GM13976 (cell line): Measurements from ENCODE around the gene IMMP2L.

Experiments
- DNase-seq: peaks from one replicate; pipeline ENCODE4 v3.0.0; 2012; ENCODE audit warnings: low spot score
- in situ Hi-C: fragments of 300-500 bp; cut with MboI; formaldehyde crosslinking; loops from one replicate; pipeline ENCODE4 v1.12.0; 2022; ENCODE audit warnings: low sequenced_read_pairs, mixed read lengths, inconsistent platforms; ENCODE audit not compliant: unreplicated experiment
- TF ChIP-seq, protein P1 (sequence below): IDR thresholded peaks from 2 replicates; pipeline ENCODE4 v1.5.1; 2012; ENCODE audit warnings: borderline replicate concordance, mild to moderate bottlenecking; ENCODE audit not compliant: insufficient read depth; ENCODE audit errors: extremely low read depth, missing control alignments, control extremely low read depth

The IMMP2L gene

DNA sequence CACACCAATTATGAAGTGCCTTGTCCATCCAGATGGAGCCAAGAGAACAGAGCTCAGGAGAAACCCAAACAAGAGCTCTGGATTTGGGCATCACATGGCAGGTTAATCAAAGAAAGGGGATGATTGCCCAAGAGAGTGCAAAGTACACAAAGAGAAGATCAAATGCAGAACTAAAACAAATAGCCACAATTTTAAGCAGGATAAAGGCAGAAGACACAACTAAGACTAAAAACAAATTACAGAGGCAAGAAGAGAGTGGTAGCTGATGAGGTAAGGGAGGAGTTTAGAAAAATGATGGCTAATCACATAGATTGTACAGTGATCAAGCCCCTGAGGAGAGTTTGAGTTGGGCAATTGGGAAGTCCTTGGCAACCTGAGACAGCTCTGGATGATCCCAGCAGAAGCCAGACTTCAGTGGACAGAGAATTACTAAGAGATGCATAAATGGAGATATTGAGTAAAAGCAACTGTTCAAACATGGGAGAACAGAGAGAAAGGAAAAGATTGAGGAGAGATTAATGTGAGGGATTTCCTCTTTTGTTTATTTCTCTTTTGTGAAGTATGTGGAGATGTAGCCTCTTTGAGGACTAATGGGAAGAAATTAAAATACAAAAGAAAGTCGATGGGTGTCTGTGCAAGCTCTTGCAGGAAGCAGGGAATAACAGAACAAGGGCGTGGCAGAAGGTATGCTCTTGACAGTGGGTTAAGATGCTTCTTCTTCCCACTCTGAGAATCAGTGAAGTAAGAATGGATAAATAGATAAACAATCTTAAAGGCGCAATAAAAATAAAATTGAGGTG lies 369.5 kb downstream of the IMMP2L start:
- DNase-seq, result no peak
- in situ Hi-C loops, result no loop called here
- TF ChIP-seq, protein P1, sequence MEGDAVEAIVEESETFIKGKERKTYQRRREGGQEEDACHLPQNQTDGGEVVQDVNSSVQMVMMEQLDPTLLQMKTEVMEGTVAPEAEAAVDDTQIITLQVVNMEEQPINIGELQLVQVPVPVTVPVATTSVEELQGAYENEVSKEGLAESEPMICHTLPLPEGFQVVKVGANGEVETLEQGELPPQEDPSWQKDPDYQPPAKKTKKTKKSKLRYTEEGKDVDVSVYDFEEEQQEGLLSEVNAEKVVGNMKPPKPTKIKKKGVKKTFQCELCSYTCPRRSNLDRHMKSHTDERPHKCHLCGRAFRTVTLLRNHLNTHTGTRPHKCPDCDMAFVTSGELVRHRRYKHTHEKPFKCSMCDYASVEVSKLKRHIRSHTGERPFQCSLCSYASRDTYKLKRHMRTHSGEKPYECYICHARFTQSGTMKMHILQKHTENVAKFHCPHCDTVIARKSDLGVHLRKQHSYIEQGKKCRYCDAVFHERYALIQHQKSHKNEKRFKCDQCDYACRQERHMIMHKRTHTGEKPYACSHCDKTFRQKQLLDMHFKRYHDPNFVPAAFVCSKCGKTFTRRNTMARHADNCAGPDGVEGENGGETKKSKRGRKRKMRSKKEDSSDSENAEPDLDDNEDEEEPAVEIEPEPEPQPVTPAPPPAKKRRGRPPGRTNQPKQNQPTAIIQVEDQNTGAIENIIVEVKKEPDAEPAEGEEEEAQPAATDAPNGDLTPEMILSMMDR, result no peak

DNA sequence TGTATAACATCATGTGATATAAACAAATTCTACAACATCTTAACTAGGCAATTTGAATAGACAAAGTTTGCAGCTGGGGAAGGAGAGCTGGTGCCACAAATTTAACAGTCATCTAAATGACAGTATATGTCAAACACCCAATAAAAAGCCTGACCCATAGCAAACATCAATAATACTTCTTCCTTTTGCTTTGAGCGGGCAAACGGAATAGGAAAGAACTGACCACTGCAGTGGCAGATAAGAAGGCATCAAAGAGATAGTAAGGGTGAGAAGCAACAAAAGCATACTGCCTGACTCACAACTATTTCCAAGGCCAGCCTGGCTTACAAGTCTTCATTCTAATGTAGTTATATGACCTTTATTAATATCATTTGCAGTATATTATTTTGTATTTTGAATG lies 371.5 kb downstream of the IMMP2L start:
- TF ChIP-seq, protein P1, result no peak
- in situ Hi-C loops, result no loop called here
- DNase-seq, result no peak

DNA sequence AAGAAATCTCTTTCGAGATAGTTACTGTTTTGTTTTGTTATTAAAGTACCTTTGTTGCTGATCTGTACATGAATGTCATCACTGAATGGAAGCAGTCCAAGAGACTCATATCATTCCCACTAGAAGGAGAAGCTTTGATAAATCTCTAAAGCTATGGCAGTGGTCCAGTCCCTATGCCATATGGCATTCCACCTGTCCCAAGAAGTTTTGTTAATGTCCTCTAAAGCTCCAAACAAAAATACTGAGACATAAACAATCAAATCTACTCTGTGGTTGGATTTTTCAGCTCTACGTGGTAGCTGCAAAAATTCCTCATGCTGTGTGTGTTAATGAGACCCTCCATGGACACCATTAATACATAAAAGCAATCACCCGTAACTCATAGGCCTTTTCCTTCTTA lies 377.3 kb downstream of the IMMP2L start:
- no peak for DNase-seq
- in situ Hi-C loops, result no loop called here
- TF ChIP-seq, protein P1, result no peak

DNA sequence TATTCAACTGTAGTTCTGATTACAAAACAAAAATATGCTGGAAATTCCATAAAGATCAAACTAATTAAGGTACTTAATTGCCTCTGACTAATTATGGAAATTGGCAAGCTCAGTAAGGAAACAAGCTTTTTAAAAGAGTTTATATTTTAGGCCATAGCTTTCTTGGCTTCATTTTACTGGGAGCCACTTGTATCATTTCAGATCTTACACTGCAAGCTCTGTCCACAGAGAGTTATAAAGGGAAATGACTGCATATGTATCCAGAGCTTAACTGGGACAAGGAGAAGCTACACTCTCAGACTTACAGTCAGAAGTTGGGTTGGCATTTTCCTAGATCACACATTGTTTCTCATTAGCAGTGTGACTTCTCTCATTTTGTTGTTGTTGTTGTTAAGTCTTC lies 379.0 kb downstream of the IMMP2L start:
- TF ChIP-seq, protein P1, result no peak
- in situ Hi-C loops, result no loop called here
- no peak for DNase-seq

DNA sequence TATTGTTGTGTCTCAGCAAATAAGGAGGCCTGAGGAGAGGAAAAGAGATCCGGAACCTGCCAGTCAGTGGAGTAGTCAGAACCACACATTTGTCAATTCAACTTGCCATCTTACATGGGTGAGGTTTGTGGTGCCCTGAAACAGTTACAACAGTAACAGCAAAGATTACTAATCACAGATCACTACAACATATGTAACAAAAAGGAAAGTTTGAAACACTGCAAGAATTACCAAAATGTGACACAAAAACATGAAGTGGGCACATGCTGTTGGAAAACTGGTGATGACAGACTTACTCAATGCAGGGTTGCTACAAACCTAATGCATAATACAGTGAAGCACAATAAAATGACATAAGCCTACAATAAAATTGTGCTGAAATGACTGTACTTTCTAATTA lies 382.0 kb downstream of the IMMP2L start:
- no peak for DNase-seq
- in situ Hi-C loops, result no loop called here
- TF ChIP-seq, protein P1, result no peak

DNA sequence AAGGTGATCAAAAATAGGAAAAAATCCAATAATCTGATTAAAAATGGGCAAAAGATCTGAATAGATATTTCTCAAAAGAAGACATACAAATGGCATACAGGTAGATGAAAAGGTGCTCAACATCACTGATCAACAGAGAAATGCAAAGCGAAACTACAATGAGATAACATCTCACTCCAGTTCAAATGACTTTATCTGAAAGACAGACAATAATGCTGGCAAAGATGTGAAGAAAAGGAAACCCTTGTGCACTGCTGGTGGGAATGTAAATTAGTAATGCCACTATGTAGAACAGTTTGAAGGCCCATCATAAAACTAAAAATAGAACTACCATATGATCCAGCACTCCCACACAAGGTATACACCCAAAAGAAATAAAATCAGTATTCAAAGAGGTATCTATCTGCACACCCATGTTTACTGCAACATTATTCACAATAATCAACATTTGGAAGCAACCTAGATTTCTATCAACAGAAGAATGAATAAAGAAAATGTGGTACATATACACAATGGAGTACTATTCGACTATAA lies 386.3 kb downstream of the IMMP2L start:
- in situ Hi-C loops, result no loop called here
- TF ChIP-seq, protein P1, result no peak
- DNase-seq, result no peak
